ENCODE results near the gene TMEM108.

TMEM108 gene

GRCh38 chr3:133429063-133429462 is 390.9 kb downstream of the TMEM108 start:
- DNase-seq, result no peak

- DNase-seq, result no peak
Observed at GRCh38 chr3:133439563-133439962, 401.4 kb downstream of the TMEM108 start.

GRCh38 chr3:133440652-133441051 is 402.5 kb downstream of the TMEM108 start:
- DNase-seq, result no peak

- DNase-seq, result no peak
Observed at GRCh38 chr3:133441867-133442270, 403.7 kb downstream of the TMEM108 start.

GRCh38 chr3:133442518-133442917 is 404.3 kb downstream of the TMEM108 start:
- DNase-seq, result no peak

GRCh38 chr3:133443649-133444422 is 405.6 kb downstream of the TMEM108 start:
- no peak for DNase-seq

GRCh38 chr3:133444423-133444774 is 406.2 kb downstream of the TMEM108 start:
- DNase-seq, result no peak

GRCh38 chr3:133445108-133445507 is 406.9 kb downstream of the TMEM108 start:
- DNase-seq, result no peak

All from activated naive CD4-positive, alpha-beta T cell treated with anti-CD3 and anti-CD28 coated beads, Interleukin-2, amount 50 U/mL, for 16 hours (primary cell).